Endothelial cell (in vitro differentiated cells): ENCODE measurements around the gene TCF20. TPM values are rescaled to one million over a fixed set of nuclear protein-coding genes. Genes with fewer than 3 reads are reported as not detected.

Experiments used
- DNase-seq: peaks from one replicate; pipeline ENCODE4 v3.0.0; 2021; ENCODE audit warnings: low spot score
- H3K27ac Mint-ChIP-seq: one replicate; pipeline ENCODE4 v1.8.0; 2021; ENCODE audit warnings: mixed read lengths, inconsistent platforms; ENCODE audit not compliant: unreplicated experiment
- H3K27me3 Mint-ChIP-seq: one replicate; pipeline ENCODE4 v1.8.0; 2021; ENCODE audit warnings: mild to moderate bottlenecking, moderate library complexity, mixed read lengths, inconsistent platforms; ENCODE audit not compliant: unreplicated experiment
- H3K36me3 Mint-ChIP-seq: one replicate; pipeline ENCODE4 v1.8.0; 2021; ENCODE audit warnings: mild to moderate bottlenecking, low read depth, mixed read lengths, inconsistent platforms; ENCODE audit not compliant: unreplicated experiment
- H3K4me1 Mint-ChIP-seq: one replicate; pipeline ENCODE4 v1.8.0; 2021; ENCODE audit warnings: mild to moderate bottlenecking, mixed read lengths, inconsistent platforms; ENCODE audit not compliant: unreplicated experiment
- H3K4me3 Mint-ChIP-seq: one replicate; pipeline ENCODE4 v1.8.0; 2021; ENCODE audit warnings: mild to moderate bottlenecking, mixed read lengths, inconsistent platforms; ENCODE audit not compliant: unreplicated experiment
- H3K9me3 Mint-ChIP-seq: one replicate; pipeline ENCODE4 v1.8.0; 2021; ENCODE audit warnings: mixed read lengths, inconsistent platforms; ENCODE audit not compliant: unreplicated experiment
- CTCF ChIP-seq: fragments of 200-600 bp; sonication (generic); IDR thresholded peaks from one replicate; pipeline ENCODE4 v1.5.0; 2021; ENCODE audit warnings: antibody characterized with exemption; ENCODE audit not compliant: unreplicated experiment
- total RNA-seq: library from RNA; stranded (reverse); fragmentation: NEBNext Ultra II Directional; extraction: Animal tissue kit (Norgen Biotek cat#: 25700); gene quantifications from one replicate; pipeline ENCODE4 v1.2.1, GENCODE V29; 2021; ENCODE audit not compliant: unreplicated experiment

Gene TCF20
- total RNA-seq, 1 donor from 2014 or later = 63.6 TPM

GRCh38 chr22:42273855-42274451 lies 3.5 kb upstream of the TCF20 start:
- no peaks in the 10 kb centered on the region for H3K9me3 Mint-ChIP-seq
- no peak overlapping the region for H3K4me3 Mint-ChIP-seq
- peaks cover 13% of the 10 kb centered on the region for H3K27me3 Mint-ChIP-seq
- H3K36me3 Mint-ChIP-seq = peaks cover 10% of the 10 kb centered on the region
- no peak for TF ChIP-seq CTCF
- H3K4me1 Mint-ChIP-seq = peaks cover 26% of the 10 kb centered on the region
- no peak overlapping the region for H3K27ac Mint-ChIP-seq
- DNase-seq = no peak

- TF ChIP-seq CTCF = no peak
- Mint-ChIP-seq H3K4me3 (no peak overlapping the region), H3K27me3 (peaks cover 14% of the 10 kb centered on the region), H3K4me1 (peaks cover 32% of the 10 kb centered on the region), H3K9me3 (no peaks in the 10 kb centered on the region), H3K36me3 (peaks cover 11% of the 10 kb centered on the region), H3K27ac (no peak overlapping the region)
- no peak for DNase-seq
Measured at GRCh38 chr22:42272431-42272999, 2.1 kb upstream of the TCF20 start.

- DNase-seq = no peak
- Mint-ChIP-seq H3K27me3 (peaks cover 12% of the 10 kb centered on the region), H3K36me3 (peaks cover 6% of the 10 kb centered on the region), H3K27ac (no peak overlapping the region), H3K4me3 (peak overlapping the region; percentile 83), H3K4me1 (peaks cover 28% of the 10 kb centered on the region), H3K9me3 (no peaks in the 10 kb centered on the region)
- no peak for TF ChIP-seq CTCF
Measured at GRCh38 chr22:42271906-42272305, 1.5 kb upstream of the TCF20 start.

GRCh38 chr22:42271191-42271813 lies 849 bp upstream of the TCF20 start:
- H3K9me3 Mint-ChIP-seq = no peaks in the 10 kb centered on the region
- H3K36me3 Mint-ChIP-seq = peaks cover 5% of the 10 kb centered on the region
- H3K4me1 Mint-ChIP-seq = peaks cover 27% of the 10 kb centered on the region
- peaks cover 11% of the 10 kb centered on the region for H3K27me3 Mint-ChIP-seq
- TF ChIP-seq CTCF = no peak
- H3K4me3 Mint-ChIP-seq = peak overlapping the region; percentile 83
- no peak overlapping the region for H3K27ac Mint-ChIP-seq
- no peak for DNase-seq

GRCh38 chr22:42270176-42270509 lies 310 bp downstream of the TCF20 start:
- H3K4me1 Mint-ChIP-seq = peaks cover 22% of the 10 kb centered on the region
- peaks cover 5% of the 10 kb centered on the region for H3K36me3 Mint-ChIP-seq
- no peak overlapping the region for H3K27ac Mint-ChIP-seq
- no peak for TF ChIP-seq CTCF
- peak overlapping the region; percentile 80 for H3K4me3 Mint-ChIP-seq
- peak; percentile 49 for DNase-seq
- peaks cover 11% of the 10 kb centered on the region for H3K27me3 Mint-ChIP-seq
- H3K9me3 Mint-ChIP-seq = no peaks in the 10 kb centered on the region
